Skeletal muscle tissue (tissue), 4 donors: ENCODE data around the gene DPYD. TPM values are rescaled to one million over a fixed set of nuclear protein-coding genes. Genes with fewer than 3 reads are reported as not detected.

Source experiments
- H3K27ac ChIP-seq: one replicate; pipeline ENCODE4 v1.7.0; 2013; ENCODE audit warnings: mild to moderate bottlenecking, low read depth, low read length, inconsistent platforms
- H3K27me3 ChIP-seq, 3 donors: one replicate each; pipeline ENCODE4 v1.7.0; 2013; ENCODE audit warnings: low read length in 3 of 3; ENCODE audit not compliant: control insufficient read depth in 3 of 3, insufficient read depth in 3 of 3
- H3K36me3 ChIP-seq, 3 donors: one replicate each; pipeline ENCODE4 v1.7.0; 2013; ENCODE audit warnings: low read length in 3 of 3; ENCODE audit not compliant: control insufficient read depth in 3 of 3, insufficient read depth in 3 of 3
- H3K4me1 ChIP-seq, 3 donors: one replicate each; pipeline ENCODE4 v1.7.0; 2013; ENCODE audit warnings: low read length in 3 of 3, mild to moderate bottlenecking in 3 of 3; ENCODE audit not compliant: control insufficient read depth in 3 of 3, insufficient read depth in 3 of 3
- H3K4me3 ChIP-seq, 3 donors: one replicate each; pipeline ENCODE4 v1.7.0; 2013; ENCODE audit warnings: low read length in 3 of 3
- H3K9ac ChIP-seq, 3 donors: one replicate each; pipeline ENCODE4 v1.7.0; 2013; ENCODE audit warnings: low read length in 3 of 3, mild to moderate bottlenecking in 3 of 3, moderate library complexity in 2 of 3, low read depth in 1 of 3
- H3K9me3 ChIP-seq, 3 donors: one replicate each; pipeline ENCODE4 v1.7.0; 2013; ENCODE audit warnings: low read length in 3 of 3; ENCODE audit not compliant: control insufficient read depth in 3 of 3
- total RNA-seq: library from RNA; depleted of rRNA; stranded (reverse); fragments of >200 nt; gene quantifications from one replicate; pipeline ENCODE4 v1.2.3, GENCODE V29; 2014
- donor health status: Osteomylitis.

DPYD gene
- total RNA-seq, 1 donor from 2014 or later: 18.8 TPM

DNA sequence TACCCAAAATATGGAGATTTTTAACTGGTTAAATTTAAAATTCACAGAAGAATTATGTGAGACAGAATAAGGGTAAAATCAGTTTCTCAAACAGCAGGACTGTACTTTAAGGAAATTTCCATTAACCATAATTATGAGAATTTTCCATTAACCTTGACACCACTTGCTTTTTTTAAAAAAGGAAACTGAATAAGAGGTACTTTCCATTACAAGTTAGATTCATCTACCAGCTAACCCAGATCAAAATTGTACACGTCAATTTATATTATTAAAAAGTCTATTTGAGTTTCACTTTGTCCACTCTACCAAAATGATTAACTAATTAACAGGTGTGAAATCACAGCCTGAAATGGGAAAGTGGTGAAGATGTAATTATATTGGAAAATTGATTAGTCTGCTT lies 414.5 kb downstream of the DPYD start:
- H3K36me3 ChIP-seq: no peaks in the 10 kb centered on the region
- no peak overlapping the region for H3K4me3 ChIP-seq
- no peaks in the 10 kb centered on the region for H3K27me3 ChIP-seq
- H3K9me3 ChIP-seq: no peaks in the 10 kb centered on the region
- no peak overlapping the region for H3K27ac ChIP-seq
- H3K4me1 ChIP-seq: no peaks in the 10 kb centered on the region
- H3K9ac ChIP-seq: no peak overlapping the region

GRCh38 chr1:97505816-97506215 lies 415.0 kb downstream of the DPYD start:
- no peaks in the 10 kb centered on the region for H3K36me3 ChIP-seq
- H3K27ac ChIP-seq: no peak overlapping the region
- no peaks in the 10 kb centered on the region for H3K9me3 ChIP-seq
- H3K4me1 ChIP-seq: no peaks in the 10 kb centered on the region
- H3K4me3 ChIP-seq: no peak overlapping the region
- no peak overlapping the region for H3K9ac ChIP-seq
- no peaks in the 10 kb centered on the region for H3K27me3 ChIP-seq

GRCh38 chr1:97505289-97505688 lies 415.5 kb downstream of the DPYD start:
- H3K27me3 ChIP-seq: no peaks in the 10 kb centered on the region
- no peaks in the 10 kb centered on the region for H3K9me3 ChIP-seq
- no peak overlapping the region for H3K4me3 ChIP-seq
- H3K4me1 ChIP-seq: no peaks in the 10 kb centered on the region
- H3K27ac ChIP-seq: no peak overlapping the region
- no peak overlapping the region for H3K9ac ChIP-seq
- no peaks in the 10 kb centered on the region for H3K36me3 ChIP-seq

DNA sequence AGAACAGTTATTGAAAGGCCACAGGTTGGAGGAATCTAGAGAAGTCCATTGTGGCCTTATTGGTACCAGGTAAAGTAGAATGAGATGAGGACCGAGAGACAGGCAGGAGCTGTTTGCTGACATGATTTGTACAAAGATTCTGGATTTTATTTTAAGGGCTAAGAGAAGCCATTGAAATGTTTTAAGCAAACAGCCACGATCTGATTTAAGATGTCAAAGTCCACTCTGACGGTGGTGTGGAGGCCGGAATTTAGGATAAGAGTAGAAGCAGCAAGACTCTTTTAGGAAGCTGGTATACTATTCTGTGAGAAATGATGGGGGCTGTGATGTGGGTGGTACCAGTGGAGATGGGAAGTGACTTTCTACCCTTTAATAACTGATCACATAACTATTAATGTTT lies 418.5 kb downstream of the DPYD start:
- H3K27ac ChIP-seq: no peak overlapping the region
- no peaks in the 10 kb centered on the region for H3K4me1 ChIP-seq
- H3K27me3 ChIP-seq: no peaks in the 10 kb centered on the region
- H3K4me3 ChIP-seq: no peak overlapping the region
- no peaks in the 10 kb centered on the region for H3K9me3 ChIP-seq
- no peaks in the 10 kb centered on the region for H3K36me3 ChIP-seq
- H3K9ac ChIP-seq: no peak overlapping the region

GRCh38 chr1:97501628-97502027 lies 419.2 kb downstream of the DPYD start:
- Histone ChIP-seq H3K9ac (no peak overlapping the region), H3K4me1 (no peaks in the 10 kb centered on the region), H3K4me3 (no peak overlapping the region), H3K27me3 (no peaks in the 10 kb centered on the region), H3K36me3 (no peaks in the 10 kb centered on the region), H3K27ac (no peak overlapping the region), H3K9me3 (no peaks in the 10 kb centered on the region)

DNA sequence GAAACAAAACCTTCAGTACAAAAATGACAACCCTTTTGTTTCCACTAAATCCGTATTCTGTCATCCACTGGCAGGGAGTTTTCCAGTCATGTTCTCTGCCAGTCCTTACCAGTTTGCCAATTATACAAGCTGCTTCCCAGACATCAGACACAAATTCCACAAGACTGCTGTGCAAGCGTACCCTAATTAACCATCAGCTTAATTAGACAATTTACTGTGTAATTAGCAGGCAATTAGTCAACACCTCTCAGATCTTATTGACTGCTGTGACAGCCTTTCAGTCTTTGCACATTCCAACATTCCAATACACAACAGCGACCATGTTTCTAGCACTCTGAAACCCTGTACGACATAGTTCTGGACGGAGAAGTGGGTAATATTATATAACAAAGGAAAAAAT lies 420.1 kb downstream of the DPYD start:
- Histone ChIP-seq H3K9me3 (no peaks in the 10 kb centered on the region), H3K27me3 (no peaks in the 10 kb centered on the region), H3K9ac (no peak overlapping the region), H3K4me1 (no peaks in the 10 kb centered on the region), H3K4me3 (no peak overlapping the region), H3K36me3 (no peaks in the 10 kb centered on the region), H3K27ac (no peak overlapping the region)

DNA sequence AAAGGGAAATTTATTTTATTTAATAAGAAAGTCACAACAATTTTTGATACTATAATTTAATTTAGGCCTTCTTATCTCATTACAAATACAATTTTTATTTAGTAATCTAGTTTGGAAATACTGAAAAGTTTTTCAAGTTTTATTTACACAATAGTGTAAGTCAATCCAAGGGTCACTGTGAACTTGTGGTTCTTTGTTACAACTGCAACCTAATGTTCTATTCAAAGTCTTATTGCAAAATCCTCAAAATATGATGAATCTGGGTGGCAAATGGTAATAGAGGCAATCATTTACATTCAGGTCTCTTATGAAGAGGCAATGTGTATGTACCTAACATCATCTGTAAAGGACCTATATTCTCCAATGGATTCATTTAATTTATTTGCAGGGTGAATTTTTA lies 421.2 kb downstream of the DPYD start:
- Histone ChIP-seq H3K27me3 (no peaks in the 10 kb centered on the region), H3K4me3 (no peak overlapping the region), H3K9ac (no peak overlapping the region), H3K4me1 (no peaks in the 10 kb centered on the region), H3K9me3 (no peaks in the 10 kb centered on the region), H3K36me3 (no peaks in the 10 kb centered on the region), H3K27ac (no peak overlapping the region)

DNA sequence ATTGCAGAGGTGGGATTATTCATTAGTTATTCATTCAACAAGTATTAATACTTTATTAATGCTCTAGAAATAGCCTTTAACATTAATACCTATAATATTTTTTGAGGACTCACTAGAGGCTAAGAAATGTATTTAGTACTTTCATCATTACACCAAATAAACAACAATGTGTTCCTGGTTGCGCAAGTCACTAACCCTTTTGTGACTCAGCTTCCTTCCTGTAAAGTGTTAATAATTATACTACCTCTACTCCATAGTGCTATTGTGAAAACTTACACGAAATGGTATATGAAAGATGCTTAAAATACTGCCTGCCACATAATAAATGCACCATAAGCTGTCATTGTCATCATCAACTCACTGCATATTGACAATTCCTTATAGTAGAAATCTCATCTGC lies 431.0 kb downstream of the DPYD start:
- H3K4me1 ChIP-seq: no peaks in the 10 kb centered on the region
- no peaks in the 10 kb centered on the region for H3K36me3 ChIP-seq
- no peak overlapping the region for H3K9ac ChIP-seq
- H3K27ac ChIP-seq: no peak overlapping the region
- H3K4me3 ChIP-seq: no peak overlapping the region
- H3K27me3 ChIP-seq: no peaks in the 10 kb centered on the region
- H3K9me3 ChIP-seq: no peaks in the 10 kb centered on the region

- H3K27me3 ChIP-seq: no peaks in the 10 kb centered on the region
- no peaks in the 10 kb centered on the region for H3K36me3 ChIP-seq
These were observed 432.3 kb downstream of the DPYD start for GRCh38 chr1:97488530-97488929.

GRCh38 chr1:97482022-97482421 lies 438.8 kb downstream of the DPYD start:
- no peak overlapping the region for H3K27ac ChIP-seq
- no peaks in the 10 kb centered on the region for H3K27me3 ChIP-seq
- H3K4me1 ChIP-seq: no peaks in the 10 kb centered on the region
- H3K36me3 ChIP-seq: no peaks in the 10 kb centered on the region
- no peak overlapping the region for H3K4me3 ChIP-seq
- H3K9me3 ChIP-seq: no peaks in the 10 kb centered on the region
- H3K9ac ChIP-seq: no peak overlapping the region

More at GRCh38 chr1:97488530-97488929, 432.3 kb downstream of the DPYD start:
- H3K4me1 ChIP-seq: no peaks in the 10 kb centered on the region
- H3K27ac ChIP-seq: no peak overlapping the region
- no peaks in the 10 kb centered on the region for H3K9me3 ChIP-seq
- H3K9ac ChIP-seq: no peak overlapping the region
- H3K4me3 ChIP-seq: no peak overlapping the region

DNA sequence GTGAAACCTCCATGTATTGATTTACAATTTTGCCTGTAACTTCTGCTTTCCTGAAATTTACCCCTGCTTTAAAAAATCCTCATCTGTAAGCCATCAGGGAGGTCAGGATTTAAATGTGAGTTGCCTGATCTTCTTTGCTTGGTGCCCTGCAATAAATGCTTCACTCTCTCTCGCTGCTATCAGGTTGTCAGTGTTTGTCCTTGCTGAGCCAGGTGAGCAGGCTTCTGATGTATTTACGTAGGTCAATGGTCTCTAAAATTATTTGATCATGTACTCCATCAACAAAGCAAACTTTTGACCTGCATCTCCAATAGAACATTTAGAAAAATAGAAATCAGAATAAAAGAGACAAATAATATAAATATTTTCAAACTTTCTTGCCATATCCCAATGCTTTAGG lies 453.4 kb downstream of the DPYD start:
- Histone ChIP-seq H3K9me3 (peaks cover 0 to 3% (median 0%) of the 10 kb centered on the region in 3 donors), H3K36me3 (peaks cover 0 to 4% (median 0%) of the 10 kb centered on the region in 3 donors), H3K9ac (no peak overlapping the region), H3K27me3 (no peaks in the 10 kb centered on the region), H3K4me1 (no peaks in the 10 kb centered on the region), H3K27ac (no peak overlapping the region), H3K4me3 (no peak overlapping the region)
